22Rv1 (cell line): ENCODE measurements around the gene RGS7.

ENCODE experiments used
- ZFX ChIP-seq: fragments of 450-650 bp; IDR thresholded peaks from 2 replicates; pipeline ENCODE4 v1.6.1; 2017; ENCODE audit warnings: antibody characterized with exemption, borderline replicate concordance
- TF ChIP-seq, protein P1 (sequence below): fragments of 450-650 bp; IDR thresholded peaks from 2 replicates; pipeline ENCODE4 v1.5.1; 2017; ENCODE audit warnings: mild to moderate bottlenecking

DNA sequence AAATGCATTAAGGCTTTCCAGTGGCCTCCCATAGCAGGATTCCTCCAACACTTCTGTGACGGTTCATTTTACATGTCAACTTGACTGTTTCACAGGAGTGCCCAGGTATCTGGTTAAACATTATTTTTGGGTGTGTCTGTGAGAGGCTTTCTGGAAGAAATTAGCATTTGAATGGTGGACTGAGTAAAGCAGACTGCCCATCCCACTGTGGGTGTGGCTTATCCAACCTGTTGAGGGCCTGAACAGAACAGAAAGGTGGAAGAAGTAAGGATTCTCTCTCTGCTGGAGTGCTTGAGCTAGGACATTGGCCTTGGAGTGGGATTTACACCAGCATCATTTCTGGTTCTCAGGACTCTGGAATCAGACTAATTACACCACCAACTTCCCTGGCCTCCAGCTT lies 85.6 kb downstream of the RGS7 start:
- TF ChIP-seq, protein P1, sequence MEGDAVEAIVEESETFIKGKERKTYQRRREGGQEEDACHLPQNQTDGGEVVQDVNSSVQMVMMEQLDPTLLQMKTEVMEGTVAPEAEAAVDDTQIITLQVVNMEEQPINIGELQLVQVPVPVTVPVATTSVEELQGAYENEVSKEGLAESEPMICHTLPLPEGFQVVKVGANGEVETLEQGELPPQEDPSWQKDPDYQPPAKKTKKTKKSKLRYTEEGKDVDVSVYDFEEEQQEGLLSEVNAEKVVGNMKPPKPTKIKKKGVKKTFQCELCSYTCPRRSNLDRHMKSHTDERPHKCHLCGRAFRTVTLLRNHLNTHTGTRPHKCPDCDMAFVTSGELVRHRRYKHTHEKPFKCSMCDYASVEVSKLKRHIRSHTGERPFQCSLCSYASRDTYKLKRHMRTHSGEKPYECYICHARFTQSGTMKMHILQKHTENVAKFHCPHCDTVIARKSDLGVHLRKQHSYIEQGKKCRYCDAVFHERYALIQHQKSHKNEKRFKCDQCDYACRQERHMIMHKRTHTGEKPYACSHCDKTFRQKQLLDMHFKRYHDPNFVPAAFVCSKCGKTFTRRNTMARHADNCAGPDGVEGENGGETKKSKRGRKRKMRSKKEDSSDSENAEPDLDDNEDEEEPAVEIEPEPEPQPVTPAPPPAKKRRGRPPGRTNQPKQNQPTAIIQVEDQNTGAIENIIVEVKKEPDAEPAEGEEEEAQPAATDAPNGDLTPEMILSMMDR: no peak
- no peak for TF ChIP-seq ZFX
